ENCODE measurements around the gene DDR2.
"Not testable (repeated sequence)": the region's sequence is repeated elsewhere in the genome, so short reads cannot be mapped to it uniquely, and the experiment has no call there.

Gene DDR2

DNA sequence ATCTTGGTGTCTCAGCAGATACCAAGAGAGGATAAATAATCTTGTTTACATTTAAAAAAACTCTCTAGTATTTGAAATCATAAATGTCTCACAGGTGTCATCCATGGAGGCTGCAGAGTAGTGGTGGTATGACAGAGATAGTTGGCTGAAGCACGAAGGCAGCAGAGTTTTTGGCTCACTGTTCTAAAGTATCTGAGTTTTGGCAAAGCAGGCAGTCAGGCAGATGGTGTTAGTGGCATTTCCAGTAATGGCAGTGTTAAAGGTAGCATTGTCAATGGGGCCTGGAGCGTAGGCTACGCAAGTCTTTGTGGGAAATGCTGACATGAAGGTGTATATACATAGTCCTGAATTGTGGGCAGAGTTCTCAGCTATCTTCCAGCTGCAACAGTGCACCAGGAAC, 89.8 kb downstream of the DDR2 start:
- no peak for DNase-seq (ENCODE audit: low spot score)

DNA sequence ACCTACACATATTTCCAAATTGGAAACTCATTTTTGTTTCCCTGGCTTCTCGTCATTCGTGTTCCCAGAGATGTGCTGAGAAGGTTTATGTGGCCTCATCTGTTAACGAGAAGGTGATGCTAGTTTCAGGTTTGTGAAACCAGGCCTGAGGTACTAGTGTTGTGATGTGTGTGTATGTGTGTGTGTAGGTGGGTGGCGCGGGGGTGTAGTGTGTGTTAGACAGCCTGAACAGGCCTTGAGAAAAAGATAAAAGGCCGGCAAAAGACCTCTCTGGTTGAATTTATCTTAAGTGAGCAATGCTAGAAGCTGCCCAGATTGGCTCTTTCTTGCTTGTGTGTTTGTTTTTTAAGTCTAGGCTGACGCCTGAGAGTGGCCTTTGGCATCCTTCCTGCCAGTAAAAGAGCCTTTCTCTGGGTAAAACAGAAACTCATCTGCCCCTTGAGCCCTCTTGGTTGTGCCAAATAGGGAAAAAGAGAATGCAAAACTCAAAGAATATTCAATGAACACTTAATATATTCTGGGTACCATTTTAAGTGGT, 92.4 kb downstream of the DDR2 start:
- no peak for DNase-seq (ENCODE audit: low spot score)

DNA sequence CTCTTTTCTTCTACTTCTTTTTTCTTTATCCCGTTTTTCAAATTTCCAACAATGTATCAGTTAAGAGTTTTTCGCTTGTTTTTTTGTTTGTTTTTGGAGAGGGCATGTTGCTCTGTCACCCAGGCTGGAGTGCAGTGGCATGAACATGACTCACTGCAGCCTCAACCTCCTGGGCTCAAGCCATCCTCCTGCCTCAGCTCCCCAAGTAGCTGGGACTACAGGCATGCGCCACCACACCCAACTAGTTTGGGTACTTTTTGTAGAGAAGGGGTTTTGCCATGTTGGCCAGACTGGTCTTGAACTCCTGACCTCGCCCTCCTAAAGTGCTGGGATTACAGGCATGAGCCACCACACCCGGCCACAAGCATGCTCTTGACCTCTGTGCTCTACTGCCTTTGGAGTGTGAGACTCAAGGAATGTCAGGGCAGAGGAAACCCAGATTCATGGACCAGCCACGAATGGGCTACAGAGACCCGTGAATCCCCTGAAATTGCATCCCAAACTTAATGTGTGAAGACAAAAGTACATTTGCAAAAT, 93.1 kb downstream of the DDR2 start:
- DNase-seq (ENCODE audit: low spot score): no peak

DNA sequence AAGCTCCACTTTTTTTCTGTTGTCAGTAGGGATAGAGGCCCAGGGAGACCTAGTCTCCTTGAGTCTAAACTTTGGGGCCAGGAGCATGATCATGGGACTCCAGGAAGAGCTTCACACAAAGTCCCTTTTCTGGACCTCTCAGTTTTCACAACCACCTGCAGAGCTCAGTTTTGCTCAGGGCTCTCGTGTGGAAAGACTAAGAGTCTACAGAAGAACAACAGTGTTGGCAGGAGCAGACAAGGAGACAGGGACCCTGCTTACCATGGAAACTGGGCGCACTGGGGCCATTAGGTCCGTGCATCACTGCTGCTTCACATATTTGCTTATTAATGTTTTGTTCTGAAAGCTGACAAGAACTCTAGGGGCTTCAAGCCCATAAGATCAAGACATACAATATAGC, 94.3 kb downstream of the DDR2 start:
- DNase-seq (ENCODE audit: low spot score): no peak

DNA sequence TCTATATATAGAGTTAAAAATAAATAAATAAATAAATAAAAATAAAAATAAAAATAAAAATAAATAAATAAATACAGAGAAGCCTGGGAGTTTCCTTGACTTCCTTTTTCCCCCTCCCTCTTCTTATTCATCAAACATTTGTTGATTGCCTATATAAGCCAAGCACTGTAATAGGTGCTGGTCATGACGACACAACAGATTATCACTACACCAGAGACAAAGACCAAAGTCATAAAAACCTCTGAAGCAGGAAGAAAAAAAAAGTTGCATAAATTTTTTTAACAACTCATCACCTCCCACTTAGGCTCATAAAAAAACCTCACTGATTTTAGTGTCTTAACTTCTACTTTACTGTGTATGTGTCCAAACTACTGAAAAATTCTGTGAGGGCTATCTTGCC, 95.2 kb downstream of the DDR2 start:
- DNase-seq (ENCODE audit: low spot score): not testable (repeated sequence)

DNA sequence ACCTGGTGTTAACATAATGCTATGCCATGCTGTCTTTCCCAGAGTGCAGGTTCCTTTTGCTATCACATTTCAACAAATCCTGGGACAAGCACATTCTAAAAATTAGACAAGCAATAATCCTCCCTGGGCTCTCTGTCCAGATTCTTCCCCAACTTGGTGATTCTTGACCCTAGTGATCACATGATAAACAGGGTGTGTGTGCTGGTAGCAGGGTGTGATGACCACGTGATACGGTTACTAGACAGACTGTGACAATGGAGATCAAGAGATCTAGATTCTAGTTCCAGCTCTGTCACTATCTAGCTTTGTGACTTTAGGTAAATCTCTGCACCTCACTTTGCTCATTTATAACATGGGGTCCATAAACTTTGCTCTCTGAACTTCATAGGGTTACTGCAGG, 96.3 kb downstream of the DDR2 start:
- no peak for DNase-seq (ENCODE audit: low spot score)

DNA sequence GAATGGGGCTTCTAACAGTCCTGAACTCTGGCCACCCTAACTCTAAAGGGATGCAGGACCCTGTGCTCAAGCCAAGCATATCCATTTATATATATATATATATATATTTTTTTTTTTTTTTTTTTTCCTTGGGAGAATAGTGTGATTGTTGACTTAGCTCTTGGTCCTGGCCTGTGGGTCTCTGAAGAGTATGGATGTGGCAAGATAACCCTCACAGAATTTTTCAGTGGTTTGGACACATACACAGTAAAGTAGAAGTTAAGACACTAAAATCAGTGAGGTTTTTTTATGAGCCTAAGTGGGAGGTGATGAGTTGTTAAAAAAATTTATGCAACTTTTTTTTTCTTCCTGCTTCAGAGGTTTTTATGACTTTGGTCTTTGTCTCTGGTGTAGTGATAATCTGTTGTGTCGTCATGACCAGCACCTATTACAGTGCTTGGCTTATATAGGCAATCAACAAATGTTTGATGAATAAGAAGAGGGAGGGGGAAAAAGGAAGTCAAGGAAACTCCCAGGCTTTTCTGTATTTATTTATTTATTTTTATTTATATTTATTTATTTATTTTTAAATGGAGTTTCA, 97.0 kb downstream of the DDR2 start:
- DNase-seq (ENCODE audit: low spot score): not testable (repeated sequence)

DNA sequence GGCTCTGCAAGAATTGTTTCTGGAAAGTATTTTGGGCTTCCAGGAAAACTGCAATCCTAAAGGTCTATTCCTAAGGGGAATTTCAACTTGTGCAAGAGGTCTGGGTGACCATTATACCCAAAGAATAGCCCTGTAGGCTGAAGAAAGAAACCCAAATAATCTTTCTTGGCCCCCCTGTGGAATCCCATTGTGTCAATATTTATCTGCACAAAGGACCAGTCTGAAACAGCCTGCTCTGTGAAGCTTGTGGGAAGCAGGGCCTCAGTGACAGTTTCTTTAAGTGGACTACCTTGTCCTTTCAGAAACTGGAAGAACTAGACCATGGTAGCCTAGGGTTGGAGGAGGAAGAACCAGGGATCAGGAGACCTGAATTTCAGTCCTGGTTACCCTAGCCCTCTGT, 99.8 kb downstream of the DDR2 start:
- no peak for DNase-seq (ENCODE audit: low spot score)

DNA sequence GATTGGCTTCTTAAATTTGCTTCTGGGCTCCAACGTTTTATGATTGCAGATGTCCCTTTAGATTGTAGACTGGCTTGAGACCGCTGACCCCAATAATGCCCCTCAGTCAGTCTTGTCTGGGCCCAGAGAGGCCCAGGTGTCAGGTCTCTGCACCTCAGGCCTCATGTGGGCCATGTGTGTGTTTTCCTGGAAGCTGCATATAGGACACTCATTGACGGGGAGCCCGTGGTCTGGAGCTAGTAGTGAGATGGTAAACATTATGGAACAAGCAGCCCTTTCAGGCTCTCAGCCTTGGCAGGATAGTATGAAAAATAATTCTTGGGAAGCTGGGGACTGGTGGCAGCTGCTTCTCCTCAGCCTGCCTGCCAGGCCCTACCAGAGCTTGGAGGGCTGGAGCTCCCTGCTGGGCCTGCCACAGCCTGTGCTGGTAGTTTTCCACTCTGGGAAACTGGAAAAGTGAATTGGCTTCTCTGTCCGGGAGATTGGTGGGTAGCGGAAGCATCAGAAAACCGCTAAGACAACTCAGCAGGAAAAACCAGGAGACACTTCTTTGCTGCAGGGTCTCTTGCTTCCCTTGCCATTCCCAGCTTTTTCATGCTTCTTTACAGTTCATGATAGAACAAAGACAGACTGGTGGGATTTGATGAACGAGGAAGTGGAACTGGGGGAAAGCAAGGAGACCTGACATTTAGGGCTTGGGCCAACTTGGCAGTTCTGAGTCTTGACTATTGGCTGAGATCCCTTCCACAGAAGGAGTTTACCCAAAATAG, 100.5 kb downstream of the DDR2 start:
- no peak for DNase-seq (ENCODE audit: low spot score)

DNA sequence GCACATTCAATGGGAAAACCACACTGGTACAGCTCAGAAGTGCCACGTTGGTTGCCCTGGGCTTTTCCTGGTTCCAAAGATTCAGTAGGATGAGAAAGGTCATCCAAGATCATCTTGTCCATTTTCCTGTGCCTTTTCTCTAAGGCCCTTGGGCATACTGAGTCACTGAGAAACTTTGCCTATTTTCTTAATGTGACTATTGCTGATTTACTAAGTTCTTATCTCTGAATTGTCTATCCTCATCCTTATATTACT, 101.0 kb downstream of the DDR2 start:
- DNase-seq (ENCODE audit: low spot score): no peak

DNA sequence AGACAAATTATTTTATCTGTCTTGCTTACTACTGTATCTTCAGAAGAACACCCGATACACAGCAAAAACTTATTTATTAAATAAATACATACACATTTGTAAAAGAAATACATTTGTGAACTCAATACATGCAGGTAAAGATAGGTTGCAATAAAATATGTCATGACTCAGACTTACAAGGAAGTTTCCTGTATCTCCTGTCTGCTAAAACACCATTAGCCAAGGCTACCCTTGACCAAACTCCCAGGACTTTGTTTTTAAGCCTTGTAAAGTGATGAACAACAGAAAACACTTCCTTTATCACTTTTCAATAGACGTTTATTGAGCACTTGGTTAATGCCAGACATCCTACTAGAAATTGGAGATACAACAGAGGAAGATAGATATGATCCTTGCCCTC, 101.8 kb downstream of the DDR2 start:
- no peak for DNase-seq (ENCODE audit: low spot score)

DNA sequence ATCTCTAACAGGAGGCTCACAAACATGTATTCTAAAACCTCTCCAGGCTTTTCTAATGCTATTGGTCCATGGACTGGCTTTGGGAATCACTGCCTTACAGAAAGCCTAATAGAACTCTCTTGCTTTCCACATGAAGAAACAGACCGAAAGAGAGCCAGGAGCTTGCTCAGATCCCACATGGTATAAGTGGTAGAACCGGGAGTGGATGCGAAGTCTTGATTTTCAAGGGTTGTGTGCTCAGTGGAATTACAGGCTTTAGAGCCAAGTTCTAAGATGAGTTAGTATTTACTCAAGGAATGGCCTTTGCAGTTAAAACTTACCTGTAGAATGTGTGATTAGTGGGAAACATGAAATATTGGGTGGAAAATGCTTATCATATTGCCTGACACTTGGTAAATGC, 103.9 kb downstream of the DDR2 start:
- no peak for DNase-seq (ENCODE audit: low spot score)

DNA sequence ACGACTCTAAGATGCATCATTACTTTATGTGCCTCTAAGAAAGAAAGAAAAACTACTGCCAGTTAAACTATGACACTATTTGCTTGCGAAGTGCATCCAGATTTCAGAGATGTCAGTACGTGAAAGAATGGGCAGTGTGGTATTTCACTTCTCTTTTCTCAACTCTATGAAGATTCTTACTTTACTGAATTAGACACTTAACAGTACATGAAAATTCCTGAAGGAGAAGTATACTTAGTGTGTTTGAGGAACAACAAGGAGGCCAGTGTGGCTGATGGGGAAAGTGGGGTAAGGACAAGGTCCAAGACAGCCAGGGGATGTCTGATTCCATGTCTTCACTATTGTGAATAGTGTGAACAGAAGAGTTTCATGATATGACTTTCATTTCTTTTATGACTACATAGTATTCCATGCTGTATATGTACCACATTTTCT, 104.4 kb downstream of the DDR2 start:
- no peak for DNase-seq (ENCODE audit: low spot score)

DNA sequence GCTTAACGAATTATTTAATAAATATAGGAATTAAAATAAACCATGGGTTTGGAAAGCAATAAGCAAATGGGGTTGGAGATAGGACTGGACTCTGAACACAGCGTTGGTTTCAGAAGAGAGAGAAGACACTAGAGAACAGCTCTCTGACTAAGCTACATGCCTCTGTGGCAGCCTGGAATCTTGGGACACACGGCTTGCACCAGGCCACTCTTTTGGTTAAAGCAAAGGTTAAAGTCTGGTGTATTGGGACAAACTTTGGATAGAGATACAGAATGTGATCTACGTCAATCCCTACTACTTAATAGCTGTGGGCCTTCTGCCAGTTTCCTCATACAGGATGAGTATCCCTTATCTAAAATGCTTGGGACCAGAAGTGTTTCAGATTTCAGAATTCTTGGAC, 108.5 kb downstream of the DDR2 start:
- DNase-seq (ENCODE audit: low spot score): no peak

DNA sequence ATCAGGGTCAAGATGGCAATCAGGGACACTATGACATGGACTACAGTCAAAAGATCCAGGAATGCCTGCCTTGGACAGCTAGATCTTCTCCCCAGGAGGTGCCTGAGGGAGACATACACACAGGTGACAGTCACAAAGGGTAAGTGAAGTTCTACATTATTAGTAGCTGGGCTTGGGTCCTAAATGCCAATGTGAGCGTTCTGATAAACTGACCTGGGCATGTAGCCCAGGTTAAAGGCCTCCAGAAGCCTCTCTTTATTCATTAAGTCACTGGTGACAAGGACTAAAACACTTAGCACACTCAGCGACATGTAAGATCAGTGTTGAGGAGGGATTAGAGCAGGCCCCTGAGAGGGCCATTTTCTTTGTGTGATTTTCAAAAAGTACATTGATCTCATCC, 109.3 kb downstream of the DDR2 start:
- no peak for DNase-seq (ENCODE audit: low spot score)

DNA sequence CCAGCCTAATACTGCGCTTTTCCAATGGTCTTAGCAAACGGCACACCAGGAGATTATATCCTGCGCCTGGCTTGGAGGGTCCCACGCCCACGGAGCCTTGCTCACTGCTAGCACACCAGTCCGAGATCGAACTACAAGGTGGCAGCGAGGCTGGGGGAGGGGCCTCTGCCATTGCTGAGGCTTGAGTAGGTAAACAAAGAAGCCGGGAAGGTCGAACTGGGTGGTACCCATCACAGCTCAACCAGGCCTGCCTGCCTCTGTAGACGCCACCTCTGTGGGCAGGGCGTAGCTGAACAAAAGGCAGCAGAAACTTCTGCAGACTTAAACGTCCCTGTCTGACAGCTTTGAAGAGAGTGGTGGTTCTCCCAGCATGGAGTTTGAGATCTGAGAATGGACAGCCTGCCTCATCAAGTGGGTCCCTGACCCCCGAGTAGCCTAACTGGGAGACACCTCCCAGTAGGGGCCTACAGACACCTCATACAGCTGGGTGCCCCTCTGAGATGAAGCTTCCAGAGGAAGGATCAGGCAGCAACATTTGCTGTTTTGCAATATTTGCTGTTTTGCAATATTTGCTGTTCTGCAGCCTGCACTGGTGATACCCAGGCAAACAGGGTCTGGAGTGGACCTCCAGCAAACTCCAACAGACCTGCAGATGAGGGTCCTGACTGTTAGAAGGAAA, 114.1 kb downstream of the DDR2 start:
- not testable (repeated sequence) for DNase-seq (ENCODE audit: low spot score)

DNA sequence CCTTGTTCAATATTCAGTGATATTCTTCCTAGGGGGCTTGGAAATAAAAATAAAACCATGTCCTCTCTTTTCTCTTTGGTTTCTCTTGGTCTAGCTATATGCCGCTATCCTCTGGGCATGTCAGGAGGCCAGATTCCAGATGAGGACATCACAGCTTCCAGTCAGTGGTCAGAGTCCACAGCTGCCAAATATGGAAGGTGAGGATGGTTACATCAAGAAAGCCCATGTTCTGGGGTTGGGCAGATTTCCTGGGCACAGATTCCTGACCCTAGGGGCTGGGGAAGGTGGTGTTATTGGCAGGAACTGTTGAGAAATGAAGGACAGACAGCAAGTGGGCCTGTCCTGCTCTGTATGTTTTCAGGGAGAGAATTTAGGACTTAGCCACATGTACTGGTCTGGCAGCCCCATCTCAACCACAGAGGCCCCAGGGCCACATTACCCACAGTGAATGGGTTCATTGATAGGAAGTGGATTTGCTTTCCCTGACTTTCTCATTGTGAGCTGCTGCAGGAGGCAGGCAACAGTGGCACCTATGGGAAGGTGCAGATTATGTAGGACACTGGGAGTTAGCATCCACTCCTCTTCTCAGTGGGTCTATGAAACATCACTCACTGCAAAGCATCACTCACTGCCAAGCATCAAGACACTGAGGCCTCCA, 120.9 kb downstream of the DDR2 start:
- no peak for DNase-seq (ENCODE audit: low spot score)

DNA sequence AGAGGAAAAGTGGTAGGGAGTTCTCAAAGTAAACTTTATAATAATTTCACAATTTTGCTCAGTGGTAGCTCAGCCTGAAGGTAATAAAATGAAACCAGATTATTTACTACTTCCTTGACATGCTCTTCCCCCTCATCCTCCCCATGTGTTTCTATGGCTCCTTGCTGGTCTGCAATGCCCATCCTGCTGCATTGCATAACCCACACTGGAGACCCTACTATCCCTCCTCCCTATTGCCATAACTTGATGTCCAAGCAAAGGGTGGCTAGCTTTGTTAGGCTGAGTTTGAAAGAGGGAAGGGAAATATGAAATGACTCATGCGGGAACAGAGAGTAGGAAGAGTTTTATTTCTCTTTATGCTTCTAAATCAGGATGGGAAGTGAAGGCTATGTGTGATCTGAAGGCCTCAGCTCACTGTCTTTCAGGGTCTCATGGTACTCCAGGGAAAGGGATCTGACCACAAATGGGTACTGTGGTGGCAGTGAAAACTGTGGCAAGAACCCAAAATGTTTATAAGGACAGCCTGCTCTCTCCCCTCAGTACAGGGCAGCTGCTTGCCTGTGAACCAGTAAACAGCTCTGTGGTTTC, 121.8 kb downstream of the DDR2 start:
- DNase-seq (ENCODE audit: low spot score): no peak

DNA sequence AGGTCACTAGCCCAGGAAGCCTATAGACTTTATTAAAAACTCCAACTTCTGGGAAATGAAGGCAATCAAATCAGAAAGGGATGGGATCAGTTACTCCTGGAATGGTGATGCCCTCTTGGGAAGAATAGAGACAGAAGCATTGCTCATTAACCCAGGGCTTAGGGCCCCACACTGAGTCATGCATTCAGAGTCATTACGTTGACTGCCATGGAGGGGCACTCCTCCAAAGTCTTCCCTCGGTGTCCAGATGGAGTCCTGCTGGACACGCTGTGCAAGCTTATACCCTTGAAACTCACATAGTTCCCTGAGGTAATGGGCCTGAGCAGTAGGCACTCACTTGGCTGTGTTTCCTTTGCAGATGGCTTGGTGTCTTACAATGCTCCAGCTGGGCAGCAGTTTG, 123.0 kb downstream of the DDR2 start:
- no peak for DNase-seq (ENCODE audit: low spot score)

DNA sequence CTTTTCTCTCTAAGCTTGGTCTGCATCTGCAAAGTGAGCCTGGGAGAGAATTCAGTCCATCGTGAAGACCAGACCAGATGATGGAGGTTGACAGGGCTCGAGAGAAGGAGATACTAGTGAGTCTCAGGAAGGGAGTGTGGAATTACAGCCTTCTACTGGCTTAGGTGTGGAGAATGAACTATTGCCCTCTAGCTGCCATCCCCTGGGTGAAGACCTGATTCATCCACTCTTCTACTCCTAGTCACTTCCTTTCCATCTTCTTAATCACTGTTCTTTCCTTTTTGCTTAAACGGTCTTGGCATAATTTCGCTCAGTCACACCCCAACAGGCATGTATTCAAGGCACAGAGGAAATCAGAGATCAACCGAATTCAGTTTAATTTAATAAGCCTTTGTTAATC, 124.3 kb downstream of the DDR2 start:
- peak; percentile 7 for DNase-seq (ENCODE audit: low spot score)

DNA sequence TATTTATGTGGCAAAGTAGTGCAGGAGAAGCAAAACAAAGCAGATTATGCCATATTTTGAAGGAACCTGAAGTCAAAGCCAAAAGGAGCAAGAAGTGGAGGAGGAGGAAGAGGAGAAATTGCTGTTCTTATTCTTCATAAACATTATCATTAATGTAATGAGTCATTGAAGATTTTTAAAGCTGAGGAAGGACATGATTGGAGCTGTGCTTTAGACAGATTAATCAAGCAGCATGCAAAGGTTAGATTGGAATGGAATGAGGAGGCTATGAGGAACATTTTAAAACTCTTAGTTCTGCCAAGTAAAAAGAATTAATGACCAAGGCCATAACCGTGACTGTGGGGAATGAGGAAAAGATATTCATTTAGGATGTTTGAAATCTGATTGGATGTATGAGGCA, 125.2 kb downstream of the DDR2 start:
- DNase-seq (ENCODE audit: low spot score): no peak

DNA sequence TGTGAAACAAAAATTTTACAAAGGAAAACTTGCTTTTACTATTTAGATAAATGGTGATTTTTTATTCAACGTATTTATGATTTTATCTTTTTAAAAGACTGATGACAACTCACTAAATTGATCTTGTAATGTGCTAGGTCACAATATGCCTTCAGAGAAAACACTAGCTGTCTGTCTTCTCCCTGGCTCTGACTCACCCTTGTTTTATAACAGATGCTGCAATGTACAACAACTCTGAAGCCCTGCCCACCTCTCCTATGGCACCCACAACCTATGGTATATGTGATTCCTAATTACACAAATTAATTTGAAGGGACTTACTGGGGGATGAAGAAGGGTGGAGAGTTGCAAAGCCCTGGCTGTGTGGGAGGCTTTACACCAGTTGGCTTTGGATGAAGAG, 133.5 kb downstream of the DDR2 start:
- no peak for DNase-seq (ENCODE audit: low spot score)

Measured in kidney capillary endothelial cell (primary cell).